RWPE2 (cell line): Measurements from ENCODE around the gene RPL19.
"Not testable (repeated sequence)": the region's sequence is repeated elsewhere in the genome, so short reads cannot be mapped to it uniquely, and the experiment has no call there.

Experiments
- ATAC-seq: fragments of 200-7000 bp; cut with Tn5 transposase; 3 replicates; pipeline ENCODE4 v1.9.1; 2021; ENCODE audit warnings: low read depth
- DNase-seq: peaks from one replicate; pipeline ENCODE4 v3.0.0-alpha.2; 2020; ENCODE audit warnings: low spot score
- H3K27ac ChIP-seq: fragments of 450-650 bp; 2 replicates; pipeline ENCODE4 v1.5.1; 2017; ENCODE audit warnings: mild to moderate bottlenecking; ENCODE audit not compliant: poor library complexity, severe bottlenecking
- H3K27me3 ChIP-seq: fragments of 250-450 bp; sonication (Bioruptor Pico); 2 replicates; pipeline ENCODE4 v1.5.1; 2021; ENCODE audit warnings: mild to moderate bottlenecking, moderate library complexity; ENCODE audit not compliant: insufficient read depth, poor library complexity, severe bottlenecking
- H3K36me3 ChIP-seq: fragments of 250-450 bp; sonication (Bioruptor Pico); 2 replicates; pipeline ENCODE4 v1.5.1; 2020; ENCODE audit warnings: low read depth, mild to moderate bottlenecking, moderate library complexity
- H3K4me1 ChIP-seq: fragments of 250-450 bp; sonication (Bioruptor Pico); 2 replicates; pipeline ENCODE4 v1.5.1; 2021; ENCODE audit warnings: mild to moderate bottlenecking, moderate library complexity; ENCODE audit not compliant: insufficient read depth, poor library complexity, severe bottlenecking
- H3K4me3 ChIP-seq: fragments of 250-450 bp; sonication (Bioruptor Pico); 2 replicates; pipeline ENCODE4 v1.5.1; 2021; ENCODE audit warnings: mild to moderate bottlenecking, moderate library complexity; ENCODE audit not compliant: severe bottlenecking
- H3K9me3 ChIP-seq: fragments of 250-450 bp; sonication (Bioruptor Pico); 2 replicates; pipeline ENCODE4 v1.5.1; 2021; ENCODE audit warnings: mild to moderate bottlenecking, moderate library complexity; ENCODE audit not compliant: severe bottlenecking
- TF ChIP-seq, protein P1 (sequence below): fragments of 450-650 bp; IDR thresholded peaks from one replicate; pipeline ENCODE4 v1.5.1; 2017; ENCODE audit warnings: mild to moderate bottlenecking, moderate library complexity; ENCODE audit not compliant: poor library complexity, severe bottlenecking

RPL19 gene

DNA sequence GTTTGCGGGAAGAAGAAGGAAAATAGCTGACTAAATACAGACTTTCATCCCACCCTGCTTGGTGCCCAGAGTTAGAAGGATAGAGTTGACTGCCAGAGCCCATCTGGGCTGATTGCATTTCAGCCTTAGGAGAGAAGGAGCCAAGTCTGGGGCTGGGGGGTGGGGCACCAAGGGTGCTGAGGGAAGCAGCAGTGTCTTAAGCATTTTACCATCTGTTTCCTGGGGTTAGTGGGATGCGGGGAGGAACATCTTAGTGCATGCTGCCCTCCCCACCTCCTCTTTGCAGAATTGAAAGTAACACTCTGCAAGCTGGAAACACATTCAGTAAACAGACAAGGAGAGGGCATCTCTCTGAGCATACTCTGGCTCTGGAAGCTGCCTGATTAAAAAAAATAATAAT, 32.6 kb upstream of the RPL19 start:
- no peak overlapping the region for H3K4me3 ChIP-seq
- ATAC-seq (no peak), DNase-seq (no peak)
- no peaks in the 10 kb centered on the region for H3K9me3 ChIP-seq
- no peak overlapping the region for H3K27ac ChIP-seq
- no peaks in the 10 kb centered on the region for H3K27me3 ChIP-seq
- H3K36me3 ChIP-seq: no peaks in the 10 kb centered on the region
- TF ChIP-seq, protein P1, sequence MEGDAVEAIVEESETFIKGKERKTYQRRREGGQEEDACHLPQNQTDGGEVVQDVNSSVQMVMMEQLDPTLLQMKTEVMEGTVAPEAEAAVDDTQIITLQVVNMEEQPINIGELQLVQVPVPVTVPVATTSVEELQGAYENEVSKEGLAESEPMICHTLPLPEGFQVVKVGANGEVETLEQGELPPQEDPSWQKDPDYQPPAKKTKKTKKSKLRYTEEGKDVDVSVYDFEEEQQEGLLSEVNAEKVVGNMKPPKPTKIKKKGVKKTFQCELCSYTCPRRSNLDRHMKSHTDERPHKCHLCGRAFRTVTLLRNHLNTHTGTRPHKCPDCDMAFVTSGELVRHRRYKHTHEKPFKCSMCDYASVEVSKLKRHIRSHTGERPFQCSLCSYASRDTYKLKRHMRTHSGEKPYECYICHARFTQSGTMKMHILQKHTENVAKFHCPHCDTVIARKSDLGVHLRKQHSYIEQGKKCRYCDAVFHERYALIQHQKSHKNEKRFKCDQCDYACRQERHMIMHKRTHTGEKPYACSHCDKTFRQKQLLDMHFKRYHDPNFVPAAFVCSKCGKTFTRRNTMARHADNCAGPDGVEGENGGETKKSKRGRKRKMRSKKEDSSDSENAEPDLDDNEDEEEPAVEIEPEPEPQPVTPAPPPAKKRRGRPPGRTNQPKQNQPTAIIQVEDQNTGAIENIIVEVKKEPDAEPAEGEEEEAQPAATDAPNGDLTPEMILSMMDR: no peak
- peaks cover 5% of the 10 kb centered on the region for H3K4me1 ChIP-seq

DNA sequence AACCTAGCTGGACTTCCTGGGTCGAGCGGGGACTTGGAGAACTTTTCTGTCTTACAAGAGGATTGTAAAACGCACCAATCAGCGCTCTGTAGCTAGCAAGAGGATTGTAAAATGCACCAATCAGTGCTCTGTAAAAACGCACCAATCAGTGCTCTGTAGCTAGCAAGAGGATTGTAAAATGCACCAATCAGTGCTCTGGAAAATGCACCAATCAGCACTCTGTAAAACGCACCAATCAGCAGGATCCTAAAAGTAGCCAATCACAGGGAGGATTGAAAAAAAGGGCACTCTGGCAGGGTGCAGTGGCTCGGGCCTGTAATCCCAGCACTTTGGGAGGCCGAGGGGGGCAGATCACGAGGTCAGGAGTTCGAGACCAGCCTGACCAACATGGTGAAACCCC, 31.6 kb upstream of the RPL19 start:
- not testable (repeated sequence) for H3K9me3 ChIP-seq, DNase-seq, ATAC-seq, H3K4me1 ChIP-seq, H3K27ac ChIP-seq, H3K36me3 ChIP-seq, H3K4me3 ChIP-seq, H3K27me3 ChIP-seq

DNA sequence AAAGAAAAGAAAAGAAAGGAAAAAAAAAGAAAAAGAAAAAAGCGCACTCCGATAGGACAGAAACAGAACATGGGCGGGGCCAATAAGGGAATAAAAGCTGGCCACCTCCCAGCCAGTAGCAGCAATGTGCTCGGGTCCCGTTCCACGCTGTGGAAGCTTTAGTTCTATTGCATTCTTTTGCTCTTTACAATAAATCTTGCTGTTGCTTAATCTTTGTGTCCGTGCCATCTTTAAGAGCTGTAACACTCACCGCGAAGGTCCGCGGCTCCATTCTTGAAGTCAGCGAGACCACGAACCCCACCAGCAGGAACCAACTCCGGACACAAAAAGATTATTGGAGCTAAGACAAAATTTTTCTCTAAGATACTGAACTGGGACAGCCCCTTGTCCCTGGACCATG, 31.0 kb upstream of the RPL19 start:
- Histone ChIP-seq H3K36me3 (no peaks in the 10 kb centered on the region), H3K4me1 (peaks cover 4% of the 10 kb centered on the region), H3K27me3 (no peaks in the 10 kb centered on the region), H3K27ac (no peak overlapping the region), H3K4me3 (no peak overlapping the region), H3K9me3 (no peaks in the 10 kb centered on the region)
- ATAC-seq: no peak
- TF ChIP-seq, protein P1: no peak
- no peak for DNase-seq

DNA sequence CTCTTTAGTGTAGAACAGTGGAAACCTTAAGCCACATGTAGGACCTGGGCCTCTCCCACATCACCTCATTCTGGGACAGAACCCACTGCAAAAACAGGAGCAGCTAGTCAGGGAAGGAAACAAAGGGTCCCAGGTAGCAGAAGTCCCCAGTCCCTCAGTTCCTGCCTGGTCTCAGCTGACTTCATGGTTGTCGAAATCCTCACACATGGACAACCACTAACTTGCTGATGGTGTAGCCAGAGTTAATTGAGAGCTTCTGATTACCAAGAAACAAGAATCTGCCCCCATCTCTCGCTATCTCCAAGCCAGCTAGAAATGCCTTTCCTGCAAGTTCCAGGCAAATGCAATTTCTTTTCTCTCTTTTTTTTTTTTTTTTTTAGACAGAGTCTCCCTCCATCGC, 30.6 kb upstream of the RPL19 start:
- Histone ChIP-seq H3K27ac (no peak overlapping the region), H3K4me3 (no peak overlapping the region), H3K4me1 (peaks cover under 1% of the 10 kb centered on the region), H3K27me3 (no peaks in the 10 kb centered on the region), H3K9me3 (no peaks in the 10 kb centered on the region), H3K36me3 (no peaks in the 10 kb centered on the region)
- DNase-seq (no peak), ATAC-seq (no peak)
- TF ChIP-seq, protein P1: no peak

DNA sequence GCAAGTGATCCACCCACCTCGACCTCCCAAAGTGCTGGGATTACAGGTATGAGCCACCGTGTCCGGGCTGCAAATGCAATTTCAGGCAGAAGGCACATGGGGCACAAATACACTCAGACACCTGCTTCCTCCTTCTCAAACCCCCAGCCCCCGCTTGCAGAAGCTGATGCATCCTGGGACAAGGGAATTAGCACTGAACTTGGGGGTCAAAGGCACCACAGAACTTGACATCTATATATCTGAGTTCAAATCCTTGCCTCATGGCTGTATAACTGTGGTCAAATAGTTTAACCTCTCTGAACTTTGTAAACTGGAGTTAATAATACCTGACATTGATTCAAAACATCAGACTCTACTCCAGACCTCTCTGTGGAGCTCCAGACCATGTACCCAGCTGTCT, 30.0 kb upstream of the RPL19 start:
- Histone ChIP-seq H3K4me3 (no peak overlapping the region), H3K9me3 (no peaks in the 10 kb centered on the region), H3K27ac (no peak overlapping the region), H3K36me3 (peaks cover 1% of the 10 kb centered on the region; the same call in 1 of the 2 replicates), H3K4me1 (no peaks in the 10 kb centered on the region), H3K27me3 (no peaks in the 10 kb centered on the region)
- DNase-seq (no peak), ATAC-seq (no peak)
- TF ChIP-seq, protein P1: no peak

DNA sequence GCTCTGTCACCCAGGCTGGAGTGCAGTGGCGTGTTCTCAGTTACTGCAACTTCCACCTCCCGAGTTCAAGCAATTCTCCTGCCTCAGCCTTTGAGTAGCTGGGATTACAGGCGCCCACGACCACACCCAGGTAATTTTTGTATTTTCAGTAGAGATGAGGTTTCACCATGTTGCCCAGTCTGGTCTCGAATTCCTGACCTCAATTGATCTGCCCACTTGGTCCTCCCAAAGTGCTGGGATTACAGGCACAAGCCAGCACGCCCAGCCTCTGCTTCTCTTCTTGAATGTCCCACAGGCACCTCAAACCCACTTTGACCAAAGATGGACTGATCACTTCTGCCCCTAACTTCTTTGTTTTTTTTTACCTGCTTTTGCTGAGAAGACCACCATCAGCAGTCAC, 29.5 kb upstream of the RPL19 start:
- Histone ChIP-seq H3K27ac (no peak overlapping the region), H3K9me3 (no peaks in the 10 kb centered on the region), H3K27me3 (no peaks in the 10 kb centered on the region), H3K4me3 (no peak overlapping the region), H3K4me1 (no peaks in the 10 kb centered on the region), H3K36me3 (peaks cover 5% of the 10 kb centered on the region; the same call in 1 of the 2 replicates)
- DNase-seq (no peak), ATAC-seq (no peak)
- TF ChIP-seq, protein P1: no peak
